Keratinocyte (primary cell): ENCODE measurements around the gene ARHGAP8. TPM values are rescaled to one million over a fixed set of nuclear protein-coding genes. Genes with fewer than 3 reads are reported as not detected.

ENCODE experiments used
- DNase-seq: peaks from one replicate; pipeline ENCODE4 v3.0.0-alpha.2; 2011; ENCODE audit warnings: low read depth, missing footprints, low spot score
- FAIRE-seq: peaks from 2 replicates; lab custom pipeline; 2011; peaks lifted over from hg19 to GRCh38; lab: Jason Lieb, UNC
- H2AFZ ChIP-seq: 2 replicates; pipeline ENCODE4 v1.6.0; 2012; ENCODE audit warnings: low read length, control low read depth, inconsistent platforms; ENCODE audit not compliant: control insufficient read depth
- H3K27ac ChIP-seq: 2 replicates; pipeline ENCODE4 v1.5.1; 2011; ENCODE audit warnings: low read length; ENCODE audit not compliant: control insufficient read depth, insufficient read depth
- H3K27me3 ChIP-seq: 3 replicates; pipeline ENCODE4 v1.6.0; 2011; ENCODE audit warnings: low read length; ENCODE audit not compliant: control insufficient read depth, insufficient read depth; ENCODE audit errors: extremely low read depth
- H3K36me3 ChIP-seq, 2 experiments: 2 replicates in 1 of 2; 3 replicates in 1 of 2; pipeline ENCODE4 v1.5.1; 2011; ENCODE audit warnings: low read length in 2 of 2, mild to moderate bottlenecking in 1 of 2; ENCODE audit not compliant: control insufficient read depth in 2 of 2, insufficient read depth in 2 of 2; ENCODE audit errors: extremely low read depth in 1 of 2
- H3K4me1 ChIP-seq: 3 replicates; pipeline ENCODE4 v1.5.1; 2011; ENCODE audit warnings: low read length; ENCODE audit not compliant: control insufficient read depth, insufficient read depth; ENCODE audit errors: extremely low read depth
- H3K4me2 ChIP-seq: 3 replicates; pipeline ENCODE4 v1.6.0; 2011; ENCODE audit warnings: low read depth, low read length; ENCODE audit not compliant: control insufficient read depth, insufficient read depth; ENCODE audit errors: extremely low read depth
- H3K4me3 ChIP-seq, 3 experiments: fragments of 200-600 bp in 1 of 3; sonication (generic) in 1 of 3; 2 replicates in 2 of 3; 3 replicates in 1 of 3; pipeline ENCODE4 v1.5.1; 2011 to 2016; ENCODE audit warnings: low read length in 3 of 3, mild to moderate bottlenecking in 3 of 3, control low read depth in 2 of 3, inconsistent platforms in 1 of 3, low read depth in 1 of 3, mixed read lengths in 1 of 3, mixed run types in 1 of 3, moderate library complexity in 1 of 3; ENCODE audit not compliant: control insufficient read depth in 2 of 3, insufficient read depth in 2 of 3; ENCODE audit errors: extremely low read depth in 1 of 3
- H3K79me2 ChIP-seq: 2 replicates; pipeline ENCODE4 v1.6.0; 2012; ENCODE audit warnings: low read length; ENCODE audit not compliant: control insufficient read depth, insufficient read depth
- H3K9ac ChIP-seq: 3 replicates; pipeline ENCODE4 v1.6.0; 2011; ENCODE audit warnings: low read length; ENCODE audit not compliant: control insufficient read depth, insufficient read depth; ENCODE audit errors: extremely low read depth
- H3K9me1 ChIP-seq: 3 replicates; pipeline ENCODE4 v1.6.0; 2011; ENCODE audit warnings: low read length; ENCODE audit not compliant: control insufficient read depth, insufficient read depth; ENCODE audit errors: extremely low read depth
- H3K9me3 ChIP-seq: 2 replicates; pipeline ENCODE4 v1.5.1; 2012; ENCODE audit warnings: low read depth, low read length; ENCODE audit not compliant: control insufficient read depth
- H4K20me1 ChIP-seq: 3 replicates; pipeline ENCODE4 v1.6.0; 2011; ENCODE audit warnings: low read length; ENCODE audit not compliant: control insufficient read depth, insufficient read depth; ENCODE audit errors: extremely low read depth
- CTCF ChIP-seq, 3 experiments: IDR thresholded peaks in 1 of 3; conservative IDR thresholded peaks in 1 of 3; optimal IDR thresholded peaks in 1 of 3; 2 replicates in 2 of 3; 3 replicates in 1 of 3; pipeline versions ENCODE3 to v1.5.1; 2011; ENCODE audit warnings: low read length in 3 of 3, mild to moderate bottlenecking in 3 of 3, moderate library complexity in 2 of 3, control low read depth in 1 of 3, inconsistent platforms in 1 of 3; ENCODE audit not compliant: insufficient read depth in 2 of 3; ENCODE audit errors: extremely low read depth in 1 of 3
- EZH2 ChIP-seq: IDR thresholded peaks from one replicate; pipeline ENCODE4 v1.6.1; 2012; ENCODE audit warnings: inconsistent platforms, mild to moderate bottlenecking, low read length, moderate library complexity
- dilution Hi-C: fragments of 300-500 bp; cut with MboI; formaldehyde crosslinking; loops from one replicate; pipeline ENCODE4 v1.7.0; 2020; ENCODE audit warnings: low sequenced_read_pairs; ENCODE audit not compliant: extremely low pct_ligation_motif_present
- polyA plus RNA-seq, 5 experiments: library from polyadenylated mRNA; depleted of rRNA in 3 of 5; stranded (reverse) in 3 of 5; stranded (forward) in 1 of 5; unstranded in 1 of 5; fragments of >200 nt; gene quantifications; 1 replicate in 1 of 5; 2 replicates in 3 of 5; 3 replicates in 1 of 5; pipeline versions ENCODE4 v1.2.1 to v1.2.3, GENCODE V29; 2011 to 2012; ENCODE audit warnings: missing spikeins in 2 of 5, low read depth in 1 of 5, low replicate concordance in 1 of 5

Gene ARHGAP8
- polyA plus RNA-seq, 1 donor (not counting 4 experiments of a cell fraction or from before 2014, with no cell fraction given): 21.3 TPM

- DNase-seq (no peak), FAIRE-seq (no peak)
- Histone ChIP-seq H3K9me3 (no peaks in the 10 kb centered on the region), H3K27ac (no peak overlapping the region), H3K9me1 (no peaks in the 10 kb centered on the region), H3K36me3 (peaks cover 0 to 5% of the 10 kb centered on the region in 2 experiments), H3K4me2 (no peak overlapping the region), H3K4me1 (no peaks in the 10 kb centered on the region), H3K27me3 (no peaks in the 10 kb centered on the region), H3K79me2 (no peaks in the 10 kb centered on the region), H3K9ac (no peak overlapping the region), H4K20me1 (no peaks in the 10 kb centered on the region), H2AFZ (no peak overlapping the region), H3K4me3 (no peak overlapping the region)
- dilution Hi-C loops: no loop called here
- no peak for TF ChIP-seq EZH2
- TF ChIP-seq CTCF (optimal IDR thresholded peaks at IDR 0.05 in 1 of 3, IDR thresholded peaks at IDR 0.05 in 1 of 3, conservative IDR thresholded peaks at IDR 0.05 in 1 of 3; ENCODE audit: extremely low read depth in 1 of 3, insufficient read depth in 2 of 3, low read length in 3 of 3): no peak
Observed at GRCh38 chr22:44847380-44847779, 95.0 kb downstream of the ARHGAP8 start.

GRCh38 chr22:44847892-44848291, 95.5 kb downstream of the ARHGAP8 start:
- Histone ChIP-seq H3K36me3 (peaks cover 0 to 5% of the 10 kb centered on the region in 2 experiments), H3K4me1 (no peaks in the 10 kb centered on the region), H3K79me2 (no peaks in the 10 kb centered on the region), H3K9me1 (no peaks in the 10 kb centered on the region), H3K4me2 (no peak overlapping the region), H3K27ac (no peak overlapping the region), H3K9ac (no peak overlapping the region), H3K27me3 (no peaks in the 10 kb centered on the region), H3K9me3 (no peaks in the 10 kb centered on the region), H2AFZ (no peak overlapping the region), H3K4me3 (no peak overlapping the region), H4K20me1 (no peaks in the 10 kb centered on the region)
- FAIRE-seq: no peak
- DNase-seq: no peak
- dilution Hi-C loops: no loop called here
- TF ChIP-seq EZH2 (no peak), CTCF (optimal IDR thresholded peaks at IDR 0.05 in 1 of 3, IDR thresholded peaks at IDR 0.05 in 1 of 3, conservative IDR thresholded peaks at IDR 0.05 in 1 of 3; ENCODE audit: extremely low read depth in 1 of 3, insufficient read depth in 2 of 3, low read length in 3 of 3) (no peak)
